BLaER1 (cell line): ENCODE measurements around the gene SLTM.

Source experiments
- H3K27ac ChIP-seq: shearing (Covaris generic); formaldehyde crosslinking; 2 replicates; pipeline ENCODE4 v1.8.1; 2022
- H3K27me3 ChIP-seq: shearing (Covaris generic); formaldehyde crosslinking; 2 replicates; pipeline ENCODE4 v1.8.1; 2022
- H3K36me3 ChIP-seq: shearing (Covaris generic); formaldehyde crosslinking; 2 replicates; pipeline ENCODE4 v1.8.1; 2022
- H3K4me1 ChIP-seq: shearing (Covaris generic); formaldehyde crosslinking; 2 replicates; pipeline ENCODE4 v1.8.1; 2022
- H3K4me2 ChIP-seq: shearing (Covaris generic); formaldehyde crosslinking; 2 replicates; pipeline ENCODE4 v1.8.1; 2022
- H3K4me3 ChIP-seq: shearing (Covaris generic); formaldehyde crosslinking; 2 replicates; pipeline ENCODE4 v1.8.1; 2022
- H3K9ac ChIP-seq: shearing (Covaris generic); formaldehyde crosslinking; 2 replicates; pipeline ENCODE4 v1.8.1; 2022
- H3K9me3 ChIP-seq: shearing (Covaris generic); formaldehyde crosslinking; 2 replicates; pipeline ENCODE4 v1.8.1; 2022
- H4K20me1 ChIP-seq: shearing (Covaris generic); formaldehyde crosslinking; 2 replicates; pipeline ENCODE4 v1.8.1; 2022
- Cebpa-rat ChIP-seq: shearing (Covaris generic); IDR thresholded peaks from 2 replicates; pipeline ENCODE4 v1.8.1; 2022

The SLTM gene

DNA sequence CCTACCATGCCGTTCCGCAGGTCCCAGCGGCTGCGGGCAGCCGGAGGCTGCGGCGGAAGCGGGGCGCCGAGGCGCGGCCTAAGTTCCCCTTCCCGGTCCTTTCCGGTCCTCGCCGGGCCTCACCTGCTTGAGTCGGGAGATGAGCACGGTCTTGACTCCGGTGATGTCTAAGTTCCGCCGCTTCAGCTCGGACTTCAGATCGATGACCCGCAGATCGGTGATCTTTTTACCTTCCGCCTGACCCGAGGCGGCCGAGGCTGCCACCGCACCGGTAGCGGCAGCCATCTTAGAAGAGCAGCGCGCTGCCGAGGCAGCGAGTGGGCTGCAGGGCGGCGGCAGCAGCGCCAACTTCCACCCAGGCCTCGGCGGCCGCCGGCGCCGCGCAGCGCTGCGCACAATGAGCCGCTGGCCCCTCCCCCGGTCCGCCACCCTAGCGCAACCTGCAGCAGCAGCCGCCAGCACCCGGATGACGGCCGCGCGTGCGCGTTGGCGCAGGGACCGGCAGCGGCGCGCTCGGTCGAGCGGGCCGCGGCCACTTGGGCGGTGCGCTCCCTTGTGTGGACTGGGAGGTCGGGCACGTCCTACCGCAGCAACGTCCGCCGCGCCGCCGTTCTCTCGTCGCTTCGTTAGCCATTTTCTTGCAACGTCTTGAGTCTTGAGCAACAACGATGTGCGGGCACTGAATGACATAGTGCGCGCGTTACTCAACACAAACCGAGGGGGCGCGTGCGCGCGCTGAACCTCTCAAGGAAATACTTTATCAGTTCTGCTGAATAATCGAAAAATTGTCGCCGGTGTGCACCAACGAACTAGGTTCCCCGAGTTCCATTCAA is at the start of gene SLTM:
Gene SLTM, minus strand, starts transcription at position 399 of the 833 bp plus-strand sequence. Its CDS starts 114 bp downstream, at position 285.
- H3K36me3 ChIP-seq, result peaks cover 24% of the 10 kb centered on the region
- peaks cover 28% of the 10 kb centered on the region for H3K4me1 ChIP-seq
- H3K27me3 ChIP-seq, result no peaks in the 10 kb centered on the region
- peaks cover 38% of the 10 kb centered on the region for H4K20me1 ChIP-seq
- peak within 1 kb of the TSS; percentile 100 for H3K27ac ChIP-seq
- no peaks in the 10 kb centered on the region for H3K9me3 ChIP-seq
- peak within 1 kb of the TSS; percentile 98 for H3K4me3 ChIP-seq
- H3K4me2 ChIP-seq, result peak within 1 kb of the TSS; percentile 95
- peak within 1 kb of the TSS; percentile 100 for H3K9ac ChIP-seq
- peak; percentile 97 for TF ChIP-seq Cebpa-rat

GRCh38 chr15:58983261-58983660 is 49.8 kb upstream of the SLTM start:
- peaks cover 41% of the 10 kb centered on the region for H3K4me1 ChIP-seq
- no peak overlapping the region for H3K9ac ChIP-seq
- no peaks in the 10 kb centered on the region for H3K36me3 ChIP-seq
- H3K27me3 ChIP-seq, result no peaks in the 10 kb centered on the region
- no peak for TF ChIP-seq Cebpa-rat
- H3K27ac ChIP-seq, result no peak overlapping the region
- H3K4me2 ChIP-seq, result no peak overlapping the region
- no peak overlapping the region for H3K4me3 ChIP-seq
- H3K9me3 ChIP-seq, result no peaks in the 10 kb centered on the region
- H4K20me1 ChIP-seq, result peaks cover 3% of the 10 kb centered on the region

DNA sequence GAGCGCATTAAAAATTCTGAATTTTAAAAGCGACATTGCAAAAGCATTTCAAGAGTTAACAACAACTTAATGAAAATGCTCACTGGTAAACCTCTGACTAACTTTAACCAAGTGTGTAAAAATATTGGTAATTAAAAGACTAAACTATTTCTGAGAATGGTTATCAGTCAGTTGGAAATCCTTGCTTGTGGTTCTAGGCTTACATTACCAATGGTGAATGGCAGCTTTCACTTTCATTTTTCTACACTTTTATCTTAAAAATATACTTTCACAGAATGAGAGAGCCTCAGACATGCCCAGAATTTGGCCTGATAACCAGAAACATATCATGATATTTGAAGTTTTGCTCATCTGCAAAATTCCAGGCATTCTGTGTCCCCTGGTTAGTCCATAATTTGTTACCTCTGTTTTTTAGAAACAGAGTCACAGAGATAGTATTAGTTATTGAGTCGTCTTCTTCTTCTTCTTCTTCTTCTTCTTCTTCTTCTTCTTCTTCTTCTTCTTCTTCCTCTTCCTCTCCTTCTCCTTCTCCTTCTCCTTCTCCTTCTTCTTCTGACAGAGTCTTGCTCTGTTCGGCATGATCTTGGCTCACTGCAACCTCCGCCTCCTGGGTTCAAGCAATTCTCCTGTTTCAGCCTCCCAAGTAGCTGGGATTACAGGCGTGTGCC is 48.5 kb upstream of the SLTM start:
- Histone ChIP-seq H3K36me3 (no peaks in the 10 kb centered on the region), H3K27ac (peak overlapping the region; percentile 80), H4K20me1 (no peaks in the 10 kb centered on the region), H3K9me3 (no peaks in the 10 kb centered on the region), H3K9ac (peak overlapping the region; percentile 63), H3K4me2 (peak overlapping the region; percentile 75), H3K27me3 (no peaks in the 10 kb centered on the region), H3K4me3 (no peak overlapping the region), H3K4me1 (peaks cover 46% of the 10 kb centered on the region)
- no peak for TF ChIP-seq Cebpa-rat

- Histone ChIP-seq H4K20me1 (no peaks in the 10 kb centered on the region), H3K36me3 (no peaks in the 10 kb centered on the region), H3K27ac (no peak overlapping the region), H3K4me3 (no peak overlapping the region), H3K9me3 (no peaks in the 10 kb centered on the region), H3K4me1 (peaks cover 57% of the 10 kb centered on the region), H3K9ac (no peak overlapping the region), H3K4me2 (0 out of 2 replicates have a peak overlapping the region, but pooled peaks have one; percentile 29), H3K27me3 (no peaks in the 10 kb centered on the region)
- TF ChIP-seq Cebpa-rat, result no peak
Measured at GRCh38 chr15:58980351-58980939, 47.0 kb upstream of the SLTM start.

DNA sequence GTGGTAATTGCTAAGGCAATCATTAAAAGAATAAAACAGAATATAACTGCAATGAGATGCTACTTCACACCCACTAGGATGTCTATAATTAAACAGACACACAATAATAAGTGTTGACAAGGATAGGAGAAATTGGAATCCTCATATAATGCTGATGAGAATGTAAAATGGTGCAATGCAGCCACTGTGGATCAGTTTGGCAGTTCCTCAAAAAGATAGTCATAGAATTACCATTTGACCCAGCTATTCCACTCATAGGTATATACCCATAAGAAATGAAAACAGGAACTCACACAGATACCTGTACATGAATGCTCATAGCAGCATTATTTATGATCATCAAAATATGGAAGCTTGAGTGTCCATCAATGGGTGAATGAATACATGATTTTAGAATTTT is 44.4 kb upstream of the SLTM start:
- H3K9ac ChIP-seq, result no peak overlapping the region
- no peak for TF ChIP-seq Cebpa-rat
- no peaks in the 10 kb centered on the region for H3K36me3 ChIP-seq
- no peaks in the 10 kb centered on the region for H4K20me1 ChIP-seq
- no peaks in the 10 kb centered on the region for H3K9me3 ChIP-seq
- peaks cover 65% of the 10 kb centered on the region for H3K4me1 ChIP-seq
- no peak overlapping the region for H3K4me2 ChIP-seq
- H3K27me3 ChIP-seq, result no peaks in the 10 kb centered on the region
- no peak overlapping the region for H3K27ac ChIP-seq
- H3K4me3 ChIP-seq, result no peak overlapping the region

DNA sequence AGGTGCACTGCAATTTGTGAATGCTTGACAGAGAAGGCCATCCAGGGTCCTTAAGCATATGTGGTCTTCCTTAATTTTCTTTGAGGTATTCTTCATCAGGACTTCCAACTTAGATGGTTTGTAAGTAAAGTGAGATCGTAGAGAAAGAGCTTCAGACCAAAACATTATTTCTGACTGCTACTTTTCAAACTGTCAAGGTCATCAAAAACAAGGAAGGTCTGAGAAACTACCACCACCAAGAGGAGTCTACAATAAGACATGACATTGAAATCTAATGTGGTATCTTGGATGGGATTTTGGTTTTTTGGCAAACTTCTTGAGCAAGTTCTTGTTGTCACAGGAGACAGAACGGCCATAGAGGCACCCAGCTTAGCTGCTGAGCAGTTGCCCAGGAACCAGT is 34.0 kb upstream of the SLTM start:
- H3K4me1 ChIP-seq, result no peaks in the 10 kb centered on the region
- H3K4me3 ChIP-seq, result no peak overlapping the region
- no peaks in the 10 kb centered on the region for H4K20me1 ChIP-seq
- no peaks in the 10 kb centered on the region for H3K27me3 ChIP-seq
- no peaks in the 10 kb centered on the region for H3K36me3 ChIP-seq
- H3K9ac ChIP-seq, result no peak overlapping the region
- no peak overlapping the region for H3K4me2 ChIP-seq
- no peaks in the 10 kb centered on the region for H3K9me3 ChIP-seq
- no peak overlapping the region for H3K27ac ChIP-seq
- no peak for TF ChIP-seq Cebpa-rat

DNA sequence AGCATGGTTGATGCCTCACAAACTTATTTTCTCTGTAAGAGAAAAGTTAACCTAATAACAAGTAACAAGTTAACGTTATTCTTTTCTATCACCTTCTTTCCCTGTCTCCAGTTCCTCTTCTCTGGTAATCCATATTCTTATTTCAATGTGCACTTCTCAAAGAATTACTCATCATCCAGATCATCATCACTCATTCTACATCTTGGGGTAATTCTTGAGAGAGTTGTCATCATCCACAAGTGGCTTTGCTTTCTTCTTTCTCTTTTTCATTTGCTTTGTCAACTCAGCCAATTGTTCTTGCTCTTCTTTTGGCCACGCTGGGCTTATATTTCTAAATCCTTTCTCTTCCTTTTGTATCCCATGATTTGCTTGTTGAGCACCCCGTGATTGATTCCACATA is 33.2 kb upstream of the SLTM start:
- no peak overlapping the region for H3K4me3 ChIP-seq
- H3K4me2 ChIP-seq, result no peak overlapping the region
- no peak for TF ChIP-seq Cebpa-rat
- no peaks in the 10 kb centered on the region for H3K27me3 ChIP-seq
- no peaks in the 10 kb centered on the region for H3K36me3 ChIP-seq
- no peaks in the 10 kb centered on the region for H3K9me3 ChIP-seq
- H3K9ac ChIP-seq, result no peak overlapping the region
- no peaks in the 10 kb centered on the region for H3K4me1 ChIP-seq
- no peaks in the 10 kb centered on the region for H4K20me1 ChIP-seq
- H3K27ac ChIP-seq, result no peak overlapping the region

GRCh38 chr15:58962662-58963565 is 29.4 kb upstream of the SLTM start:
- Histone ChIP-seq H3K4me3 (no peak overlapping the region), H3K36me3 (no peaks in the 10 kb centered on the region), H3K27ac (no peak overlapping the region), H3K9me3 (no peaks in the 10 kb centered on the region), H3K4me2 (no peak overlapping the region), H4K20me1 (no peaks in the 10 kb centered on the region), H3K4me1 (no peaks in the 10 kb centered on the region), H3K9ac (no peak overlapping the region), H3K27me3 (no peaks in the 10 kb centered on the region)
- no peak for TF ChIP-seq Cebpa-rat

- H3K4me1 ChIP-seq, result no peaks in the 10 kb centered on the region
- no peak overlapping the region for H3K4me2 ChIP-seq
- no peak overlapping the region for H3K4me3 ChIP-seq
- TF ChIP-seq Cebpa-rat, result no peak
- H3K27me3 ChIP-seq, result no peaks in the 10 kb centered on the region
- H4K20me1 ChIP-seq, result no peaks in the 10 kb centered on the region
- no peaks in the 10 kb centered on the region for H3K36me3 ChIP-seq
- H3K9ac ChIP-seq, result no peak overlapping the region
- H3K27ac ChIP-seq, result no peak overlapping the region
- H3K9me3 ChIP-seq, result no peaks in the 10 kb centered on the region
Measured at GRCh38 chr15:58962136-58962535, 28.7 kb upstream of the SLTM start.
